Astrocyte (in vitro differentiated cells and primary cell): ENCODE measurements around the gene ABCA7.

ENCODE experiments used
- EZH2 ChIP-seq: IDR thresholded peaks from 2 replicates; pipeline ENCODE4 v1.6.1; 2012; ENCODE audit warnings: mild to moderate bottlenecking, low read length, inconsistent platforms; ENCODE audit not compliant: insufficient read depth
- TF ChIP-seq, protein P1 (sequence below): IDR thresholded peaks from 2 replicates; pipeline ENCODE4 v1.5.1; 2011; ENCODE audit warnings: low read depth, mild to moderate bottlenecking, inconsistent platforms, low read length, moderate library complexity; ENCODE audit not compliant: insufficient read depth

DNA sequence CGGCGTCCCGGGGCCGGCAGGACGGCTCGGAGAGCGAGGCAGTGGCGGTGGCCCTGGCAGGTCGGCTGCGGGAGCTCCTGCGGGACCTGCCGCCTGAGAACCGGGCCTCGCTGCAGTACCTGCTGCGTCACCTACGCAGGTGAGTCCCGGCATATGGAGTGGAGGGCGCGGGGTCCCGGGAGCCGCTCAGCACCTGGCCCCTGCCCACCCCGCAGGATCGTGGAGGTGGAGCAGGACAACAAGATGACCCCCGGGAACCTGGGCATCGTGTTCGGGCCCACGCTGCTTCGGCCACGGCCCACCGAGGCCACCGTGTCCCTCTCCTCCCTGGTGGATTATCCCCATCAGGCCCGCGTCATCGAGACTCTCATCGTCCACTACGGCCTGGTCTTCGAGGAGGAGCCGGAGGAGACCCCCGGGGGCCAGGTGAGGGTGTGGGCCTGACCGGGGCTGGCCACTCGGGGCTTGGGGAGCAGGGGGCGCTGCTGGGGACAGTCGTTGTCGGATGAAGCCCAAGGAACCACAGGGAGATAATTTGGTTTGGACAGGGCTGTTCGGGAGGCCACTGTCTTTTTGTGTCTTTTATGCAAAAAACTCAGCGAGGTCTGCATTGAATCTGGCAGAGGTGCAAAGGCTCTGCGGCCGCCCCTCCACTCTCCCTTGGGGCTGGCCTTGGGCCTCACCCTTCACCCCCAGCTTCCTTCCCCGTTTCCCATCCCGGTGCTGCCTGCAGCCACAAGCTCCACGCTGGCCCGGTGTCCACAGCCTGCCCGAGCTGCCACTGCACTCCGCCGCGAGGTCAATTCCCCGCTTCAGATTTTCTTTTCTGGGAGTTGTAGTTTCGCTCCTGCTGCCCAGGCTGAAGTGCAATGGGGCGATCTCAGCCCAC lies 43.3 kb downstream of the ABCA7 start:
- TF ChIP-seq, protein P1, sequence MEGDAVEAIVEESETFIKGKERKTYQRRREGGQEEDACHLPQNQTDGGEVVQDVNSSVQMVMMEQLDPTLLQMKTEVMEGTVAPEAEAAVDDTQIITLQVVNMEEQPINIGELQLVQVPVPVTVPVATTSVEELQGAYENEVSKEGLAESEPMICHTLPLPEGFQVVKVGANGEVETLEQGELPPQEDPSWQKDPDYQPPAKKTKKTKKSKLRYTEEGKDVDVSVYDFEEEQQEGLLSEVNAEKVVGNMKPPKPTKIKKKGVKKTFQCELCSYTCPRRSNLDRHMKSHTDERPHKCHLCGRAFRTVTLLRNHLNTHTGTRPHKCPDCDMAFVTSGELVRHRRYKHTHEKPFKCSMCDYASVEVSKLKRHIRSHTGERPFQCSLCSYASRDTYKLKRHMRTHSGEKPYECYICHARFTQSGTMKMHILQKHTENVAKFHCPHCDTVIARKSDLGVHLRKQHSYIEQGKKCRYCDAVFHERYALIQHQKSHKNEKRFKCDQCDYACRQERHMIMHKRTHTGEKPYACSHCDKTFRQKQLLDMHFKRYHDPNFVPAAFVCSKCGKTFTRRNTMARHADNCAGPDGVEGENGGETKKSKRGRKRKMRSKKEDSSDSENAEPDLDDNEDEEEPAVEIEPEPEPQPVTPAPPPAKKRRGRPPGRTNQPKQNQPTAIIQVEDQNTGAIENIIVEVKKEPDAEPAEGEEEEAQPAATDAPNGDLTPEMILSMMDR, result no peak
- TF ChIP-seq EZH2, result no peak
